Stimulated activated CD4-positive, alpha-beta T cell treated with anti-CD3 and anti-CD28 coated beads, Interleukin-4, amount 100 ng/mL, for 1 hour (primary cell): ENCODE data around the gene PCYT1A.
"Not testable (repeated sequence)": the region's sequence is repeated elsewhere in the genome, so short reads cannot be mapped to it uniquely, and the experiment has no call there.

Source experiments
- DNase-seq: peaks from one replicate; pipeline ENCODE4 v3.0.0-alpha.2; 2020

The PCYT1A gene

DNA sequence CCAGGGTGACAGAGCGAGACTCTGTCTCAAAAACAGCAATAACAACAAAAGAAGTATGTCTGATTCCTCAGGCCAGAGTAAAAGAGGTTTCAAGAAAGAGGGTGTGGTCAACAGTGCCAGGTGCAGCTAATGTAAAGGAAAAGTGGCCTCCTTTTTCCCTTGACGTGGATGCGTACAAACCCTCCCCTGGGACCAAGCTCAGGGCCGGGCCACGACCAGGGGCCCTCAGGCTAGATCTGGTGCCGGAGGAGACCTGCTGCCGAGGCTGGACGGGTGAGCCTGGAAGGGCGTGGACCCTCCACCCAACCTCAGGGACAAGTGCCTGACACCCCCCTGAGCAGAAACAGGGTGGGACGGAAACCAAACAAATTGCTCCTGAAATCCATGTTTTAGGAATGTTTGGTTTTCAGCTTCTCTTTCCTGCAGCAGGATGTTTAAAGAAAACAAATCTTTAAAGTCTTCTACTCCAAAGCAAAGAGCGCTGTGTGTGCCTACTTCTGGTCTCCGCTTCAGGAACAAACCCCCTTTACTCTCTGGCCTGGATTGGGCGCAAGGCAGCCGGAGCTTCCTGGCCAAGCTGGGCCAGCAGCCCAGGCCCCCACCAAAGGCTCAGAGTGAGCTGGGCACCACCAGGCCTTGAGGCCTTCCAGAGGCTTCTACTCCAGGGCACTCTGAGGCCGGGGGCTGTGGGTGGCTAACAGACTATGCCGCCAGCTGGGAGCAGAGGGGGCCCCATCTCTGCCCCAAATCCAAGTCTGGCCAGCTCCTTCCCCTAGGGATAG lies 97.8 kb downstream of the PCYT1A start:
- no peak for DNase-seq

DNA sequence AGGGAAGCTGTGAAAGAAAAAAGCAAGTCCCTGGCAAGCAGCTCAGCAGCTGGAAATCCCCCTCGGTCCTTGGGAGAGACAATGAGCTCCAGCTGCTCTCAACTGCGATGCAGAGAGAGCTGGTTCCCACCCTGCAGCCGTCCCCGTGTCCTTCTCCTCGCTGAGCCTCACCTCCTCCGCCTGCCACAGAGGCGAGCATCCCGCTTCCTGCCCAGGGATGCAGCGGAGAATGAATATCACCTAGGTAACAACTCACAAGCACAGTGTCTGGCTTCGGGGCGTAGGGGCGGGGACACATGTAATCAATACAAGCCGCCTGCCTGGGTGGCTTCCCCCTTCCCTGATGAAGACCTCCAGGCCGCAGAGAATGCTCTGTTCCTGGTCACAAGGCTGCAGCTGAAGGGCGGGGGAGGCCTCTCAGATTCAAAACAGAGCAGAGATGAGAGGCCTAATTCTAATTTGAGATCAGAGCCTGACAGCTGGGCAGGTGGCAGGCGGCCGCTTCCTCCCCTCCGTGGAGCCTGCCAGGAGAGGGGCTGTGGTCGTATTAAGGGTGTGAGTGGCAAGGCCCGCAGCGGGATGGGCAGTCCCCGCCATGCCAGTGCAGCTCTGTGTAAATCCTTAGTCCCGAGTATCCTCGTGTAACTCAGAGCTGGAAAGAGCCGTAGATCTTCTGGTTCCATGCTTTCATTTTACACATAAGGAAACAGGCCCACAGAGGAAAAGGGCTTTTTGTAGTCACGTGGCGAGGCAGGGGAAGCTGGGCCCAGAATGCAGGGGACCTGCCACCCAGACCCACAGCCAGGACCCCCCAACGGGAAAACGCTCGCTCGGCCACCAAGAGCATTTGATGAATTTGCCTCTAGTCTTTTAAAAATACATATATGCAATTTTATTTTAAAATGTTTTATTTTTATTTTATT lies 100.6 kb downstream of the PCYT1A start:
- DNase-seq = no peak

DNA sequence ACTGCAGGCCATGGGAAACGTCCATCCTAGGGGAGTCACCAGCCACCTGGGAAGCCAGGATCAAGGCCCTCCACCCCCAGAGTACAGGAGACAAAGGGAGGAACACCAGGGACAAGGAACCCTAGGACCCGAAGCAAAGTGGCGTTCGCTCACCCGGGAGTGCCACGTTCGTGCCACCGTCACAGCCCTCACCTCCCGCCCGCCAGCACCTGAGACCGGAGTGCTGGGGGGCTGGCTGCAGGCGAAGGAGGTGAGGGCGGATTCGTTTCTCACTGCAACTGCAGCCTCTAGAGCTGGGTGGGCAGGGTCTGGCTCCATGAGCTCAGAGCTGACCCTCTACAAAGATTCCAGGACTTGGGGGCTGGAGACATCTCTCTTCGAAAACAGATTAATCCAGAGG lies 102.6 kb downstream of the PCYT1A start:
- DNase-seq = no peak

DNA sequence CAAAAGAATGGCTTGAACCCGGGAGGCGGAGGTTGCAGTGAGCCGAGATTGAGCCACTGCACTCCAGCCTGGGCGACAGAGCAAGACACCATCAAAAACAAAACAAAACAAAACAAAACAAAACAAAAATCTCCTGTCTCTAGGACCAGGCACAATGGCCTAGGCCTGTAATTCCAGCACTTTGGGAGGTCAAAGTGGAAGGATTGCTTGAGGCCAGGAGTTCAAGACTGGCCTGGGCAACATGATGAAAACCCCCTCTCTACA lies 103.4 kb downstream of the PCYT1A start:
- DNase-seq = not testable (repeated sequence)

DNA sequence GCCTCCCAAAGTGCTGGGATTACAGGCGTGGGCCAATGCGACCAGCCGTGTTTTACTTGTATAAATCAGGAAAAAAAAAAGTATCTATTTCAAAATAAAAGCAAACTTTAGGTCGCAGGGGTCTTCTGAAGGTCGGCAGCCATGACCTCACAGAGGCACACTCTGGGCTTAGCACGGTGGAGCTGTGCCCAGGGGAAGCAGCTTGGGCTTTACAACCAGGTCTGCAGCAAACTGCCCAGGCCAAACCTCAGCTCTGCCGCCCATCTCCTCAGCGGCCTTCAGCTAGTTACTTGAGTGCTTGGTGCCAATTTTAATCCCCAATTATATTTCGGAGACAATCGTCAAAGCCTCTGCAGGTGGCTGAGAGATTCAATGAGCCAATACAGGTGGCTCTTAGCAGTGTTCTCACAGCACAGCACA lies 106.4 kb downstream of the PCYT1A start:
- no peak for DNase-seq

DNA sequence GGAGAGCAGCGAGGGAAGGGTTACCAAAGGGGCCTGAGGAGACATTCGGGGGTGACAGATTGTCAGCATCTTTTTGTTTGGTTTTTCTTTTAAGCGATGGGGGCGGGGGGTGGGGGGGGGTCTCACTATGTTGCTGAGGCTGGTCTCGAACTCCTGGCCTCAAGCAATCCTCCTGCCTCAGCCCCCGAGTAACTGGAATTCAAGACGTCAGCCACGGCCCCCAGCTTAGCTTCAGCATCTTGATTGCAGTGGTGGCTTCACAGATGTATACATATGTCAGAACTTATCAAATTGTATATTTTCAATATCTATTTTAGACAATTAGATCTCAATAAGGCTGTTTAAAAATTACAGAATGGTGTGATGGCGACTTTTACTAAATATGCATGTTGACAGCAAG lies 107.2 kb downstream of the PCYT1A start:
- no peak for DNase-seq
